ENCODE data around the gene NT5DC4. TPM values are rescaled to one million over a fixed set of nuclear protein-coding genes. Genes with fewer than 3 reads are reported as not detected.
"Not testable (repeated sequence)": the region's sequence is repeated elsewhere in the genome, so short reads cannot be mapped to it uniquely, and the experiment has no call there.

Gene NT5DC4
- total RNA-seq, 2 donors from 2014 or later: not detected

DNA sequence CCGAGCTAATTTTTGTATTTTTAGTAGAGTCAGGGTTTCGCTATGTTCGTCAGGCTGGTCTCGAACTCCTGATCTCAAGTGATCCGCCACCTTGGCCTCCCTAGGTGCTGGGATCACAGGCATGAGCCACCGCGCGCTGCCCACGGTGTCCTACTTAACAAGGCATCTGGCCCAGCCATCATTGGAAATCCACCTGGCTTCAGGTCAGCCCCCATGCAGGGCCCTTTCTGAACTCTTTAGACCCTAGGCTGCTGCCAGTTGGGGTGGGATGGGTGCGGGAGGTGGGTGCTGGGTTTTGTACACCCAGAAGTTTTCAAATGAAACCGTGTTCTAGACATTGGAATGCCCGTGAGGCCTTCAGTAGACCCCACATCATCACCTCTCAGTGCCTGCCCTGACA lies 26.6 kb upstream of the NT5DC4 start:
- intact Hi-C loops (cut with DNase I): loop anchor here in 1 of 2 donors (10.0 kb wide), 1 partner anchor 69 kb away; no protein-coding TSS in a partner anchor
- DNase-seq (no peak), ATAC-seq (no peak)

DNA sequence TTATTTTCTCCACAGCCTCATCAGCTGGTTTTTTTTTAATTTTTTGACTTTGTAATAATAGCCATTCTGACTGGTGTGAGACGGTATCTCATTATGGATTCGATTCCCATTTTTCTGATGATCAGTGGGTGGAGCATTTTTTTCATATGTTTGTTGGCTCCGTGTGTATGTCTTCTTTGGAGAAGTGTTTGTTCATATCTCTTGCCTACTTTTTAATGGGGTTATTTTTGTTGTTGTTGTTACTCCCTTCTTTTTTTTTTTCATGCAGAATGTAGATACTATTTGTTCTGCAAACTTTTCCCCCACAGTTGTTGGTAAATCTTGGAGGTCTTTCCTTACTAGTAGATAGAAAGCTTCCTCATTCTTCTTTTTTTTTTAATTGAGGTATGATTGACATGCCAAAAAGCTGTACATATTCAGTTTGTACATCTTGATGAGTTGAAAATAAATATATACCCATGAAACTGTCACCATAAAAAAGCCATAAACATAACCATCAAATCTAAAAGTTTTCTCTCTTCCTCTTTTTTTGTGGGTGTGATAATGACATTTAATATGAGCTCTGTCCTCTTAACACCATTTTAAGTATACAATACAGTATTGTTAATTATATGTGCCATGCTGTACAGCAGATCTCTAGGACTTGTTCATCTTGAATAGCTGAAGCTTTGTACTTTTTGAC lies 21.8 kb upstream of the NT5DC4 start:
- intact Hi-C loops (cut with DNase I): loop anchor here in 1 of 2 donors (10.0 kb wide), 1 partner anchor 74 kb away; no protein-coding TSS in a partner anchor
- no peak for ATAC-seq
- no peak for DNase-seq

- intact Hi-C loops (cut with DNase I): loop anchor here in 1 of 2 donors (10.0 kb wide), 1 partner anchor 75 kb away; no protein-coding TSS in a partner anchor
- ATAC-seq (peak in 1 of 2 donors; percentile 47), DNase-seq (no peak)
Observed at GRCh38 chr2:112699984-112700667, 20.7 kb upstream of the NT5DC4 start.

GRCh38 chr2:112701052-112701451 lies 19.8 kb upstream of the NT5DC4 start:
- DNase-seq (no peak), ATAC-seq (peak in 1 of 2 donors; percentile 67)
- intact Hi-C loops (cut with DNase I): no loop called here

- ATAC-seq: no peak
- intact Hi-C loops (cut with DNase I): no loop called here
- no peak for DNase-seq
Observed at GRCh38 chr2:112703684-112704083, 17.1 kb upstream of the NT5DC4 start.

DNA sequence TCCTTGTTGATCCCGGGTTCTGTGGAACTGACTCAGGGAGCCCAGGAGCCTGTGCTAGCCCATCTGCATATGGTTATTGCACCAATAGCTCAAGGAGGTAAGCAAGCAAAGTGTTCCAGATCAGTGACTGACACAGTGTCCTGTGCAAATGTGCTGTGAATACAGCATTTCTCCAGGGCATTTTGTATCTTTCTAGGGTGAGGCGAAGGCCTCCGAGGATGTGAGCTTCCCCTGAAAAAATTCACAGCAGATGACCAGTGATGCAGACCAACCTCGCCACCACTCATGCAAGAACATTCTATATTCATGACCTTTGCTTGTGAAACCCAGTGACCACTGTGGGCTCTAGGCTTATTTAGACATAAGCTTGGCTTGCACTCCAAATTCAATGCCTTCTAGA lies 15.2 kb upstream of the NT5DC4 start:
- no peak for DNase-seq
- ATAC-seq: no peak
- intact Hi-C loops (cut with DNase I): no loop called here

GRCh38 chr2:112706170-112706664 lies 14.6 kb upstream of the NT5DC4 start:
- ATAC-seq: no peak
- intact Hi-C loops (cut with DNase I): no loop called here
- no peak for DNase-seq

DNA sequence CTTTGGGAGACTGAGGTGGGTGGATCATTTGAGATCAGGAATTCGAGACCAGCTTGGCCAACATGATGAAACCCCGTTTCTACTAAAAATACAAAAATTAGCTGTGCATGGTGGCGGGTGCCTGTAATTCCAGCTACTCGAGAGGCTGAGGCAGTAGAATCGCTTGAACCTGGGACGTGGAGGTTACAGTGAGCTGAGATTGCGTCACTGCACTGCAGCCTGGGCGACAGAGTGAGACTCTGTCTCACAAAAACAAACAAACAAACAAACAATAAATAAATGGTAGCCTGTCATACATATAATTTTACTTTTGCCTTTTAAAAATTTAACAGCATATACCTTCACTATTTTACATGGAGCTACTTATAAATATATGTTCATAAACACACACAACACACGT lies 13.9 kb upstream of the NT5DC4 start:
- ATAC-seq; DNase-seq; intact Hi-C loops (cut with DNase I): not testable (repeated sequence)

DNA sequence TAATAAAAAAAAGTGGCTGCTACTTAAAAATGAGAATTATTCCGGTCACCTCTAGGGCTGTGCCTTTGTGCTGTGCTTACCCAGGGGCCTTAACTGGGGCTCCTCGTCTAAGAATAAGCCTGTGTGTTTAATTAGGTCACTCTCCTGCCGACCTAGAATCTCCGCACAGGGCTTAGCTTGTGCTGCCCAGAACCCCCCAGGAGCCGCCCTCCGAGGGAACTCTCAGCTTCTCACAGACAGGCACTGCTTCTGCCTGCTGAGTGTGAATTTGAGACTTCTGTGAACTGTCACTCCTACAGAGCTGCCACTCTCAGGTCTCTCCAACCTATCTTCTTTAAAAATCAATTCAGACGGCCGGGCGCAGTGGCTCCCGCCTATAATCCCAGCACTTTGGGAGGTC lies 11.9 kb upstream of the NT5DC4 start:
- DNase-seq (no peak), ATAC-seq (no peak)
- intact Hi-C loops (cut with DNase I): no loop called here

GRCh38 chr2:112709703-112710102 lies 11.1 kb upstream of the NT5DC4 start:
- DNase-seq (no peak), ATAC-seq (no peak)
- intact Hi-C loops (cut with DNase I): no loop called here

- intact Hi-C loops (cut with DNase I): no loop called here
- ATAC-seq: no peak
- no peak for DNase-seq
Observed at GRCh38 chr2:112710956-112711750, 9.7 kb upstream of the NT5DC4 start.

- DNase-seq (no peak), ATAC-seq (no peak)
- intact Hi-C loops (cut with DNase I): no loop called here
Observed at GRCh38 chr2:112712465-112712864, 8.4 kb upstream of the NT5DC4 start.

- intact Hi-C loops (cut with DNase I): no loop called here
- DNase-seq (no peak), ATAC-seq (peak in 1 of 2 donors; percentile 61)
Observed at GRCh38 chr2:112712903-112713584, 7.8 kb upstream of the NT5DC4 start.

- peak in 1 of 2 donors; percentile 12 for ATAC-seq
- intact Hi-C loops (cut with DNase I): no loop called here
Observed at GRCh38 chr2:112713585-112713925, 7.3 kb upstream of the NT5DC4 start.

GRCh38 chr2:112713926-112714325 lies 6.9 kb upstream of the NT5DC4 start:
- DNase-seq (no peak), ATAC-seq (no peak)
- intact Hi-C loops (cut with DNase I): no loop called here

More at GRCh38 chr2:112713585-112713925, 7.3 kb upstream of the NT5DC4 start:
- DNase-seq: no peak

DNA sequence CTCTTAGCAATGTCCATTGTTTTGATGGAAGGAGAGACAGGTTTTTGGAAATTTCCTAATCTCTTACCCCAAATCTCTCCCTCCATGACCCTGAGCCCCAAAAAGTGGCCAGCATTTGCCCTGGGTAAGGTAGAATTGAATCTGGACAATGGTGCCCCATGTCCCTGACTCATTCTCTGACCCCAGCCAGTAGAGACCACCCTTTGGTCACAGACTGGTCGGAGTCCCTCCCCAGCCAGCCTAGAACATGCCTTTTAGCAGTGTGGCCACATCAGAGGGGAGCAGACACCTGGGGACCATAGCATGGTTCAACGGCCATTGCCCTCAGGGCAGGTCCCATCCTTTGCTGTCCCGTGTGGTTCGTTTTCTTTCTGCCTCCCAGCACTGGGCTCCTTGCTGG lies 6.5 kb upstream of the NT5DC4 start:
- no peak for ATAC-seq
- intact Hi-C loops (cut with DNase I): no loop called here

DNA sequence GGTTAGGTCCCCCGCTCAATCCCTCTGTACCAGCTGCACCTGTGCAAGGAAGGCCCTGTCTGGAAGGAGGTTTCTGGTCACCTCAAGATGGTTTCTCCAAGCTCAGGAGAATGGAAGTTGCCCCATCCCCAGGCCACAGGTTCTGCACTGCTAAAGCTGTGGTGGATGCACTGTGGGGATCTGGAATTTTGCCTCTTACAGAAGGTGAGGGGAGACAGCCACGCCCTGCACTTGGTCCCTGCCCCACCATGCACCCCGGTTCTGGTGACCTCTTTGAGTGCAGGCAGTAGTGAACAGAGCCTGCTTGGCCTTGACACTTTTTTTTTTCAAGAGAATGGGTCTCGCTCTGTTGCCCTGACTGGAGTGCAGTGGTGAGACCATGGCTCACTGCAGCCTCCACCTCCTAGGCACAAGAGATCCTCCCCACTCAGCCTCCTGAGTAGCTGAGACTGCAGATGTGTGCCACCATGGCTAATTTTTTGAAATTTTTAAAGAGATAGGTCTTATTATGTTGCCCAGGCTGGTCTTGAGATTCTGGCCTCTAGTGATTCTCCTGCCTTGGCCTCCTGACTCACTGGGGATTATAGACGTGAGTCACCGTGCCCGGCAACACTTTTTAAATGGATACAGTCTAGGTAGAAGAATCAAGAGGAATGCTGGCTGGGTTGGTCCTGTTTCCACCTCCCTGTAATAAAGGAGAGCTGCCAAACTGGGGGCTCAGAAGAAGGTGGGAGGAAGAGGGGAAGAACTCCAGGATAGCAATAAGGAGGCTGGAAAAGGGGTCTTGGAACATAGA lies 5.8 kb upstream of the NT5DC4 start:
- intact Hi-C loops (cut with DNase I): no loop called here

More for the DNA sequence above, 6.5 kb upstream of the NT5DC4 start:
- no peak for DNase-seq

GRCh38 chr2:112716094-112716493 lies 4.7 kb upstream of the NT5DC4 start:
- intact Hi-C loops (cut with DNase I); DNase-seq; ATAC-seq: not testable (repeated sequence)

More for the DNA sequence above, 5.8 kb upstream of the NT5DC4 start:
- DNase-seq (no peak), ATAC-seq (no peak)

Measured in left cardiac atrium (tissue), 4 donors.